Measurements from ENCODE around the gene DNAJC2.
"Not testable (repeated sequence)": the region's sequence is repeated elsewhere in the genome, so short reads cannot be mapped to it uniquely, and the experiment has no call there.

DNA sequence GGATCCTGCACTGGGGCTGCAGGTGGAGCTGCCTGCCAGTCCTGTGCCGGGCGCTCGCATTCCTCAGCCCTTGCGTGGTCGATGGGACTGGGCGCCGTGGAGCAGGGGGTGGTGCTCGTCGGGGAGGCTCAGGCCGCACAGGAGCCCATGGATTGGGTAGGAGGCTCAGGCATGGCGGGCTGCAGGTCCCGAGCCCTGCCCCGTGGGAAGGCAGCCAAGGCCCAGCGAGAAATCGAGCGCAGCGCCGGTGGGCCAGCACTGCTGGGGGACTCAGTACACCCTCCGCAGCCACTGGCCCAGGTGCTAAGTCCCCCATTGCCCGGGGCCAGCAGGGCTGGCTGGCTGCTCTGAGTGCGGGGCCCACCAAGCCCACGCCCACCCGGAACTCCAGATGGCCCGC lies 69.7 kb downstream of the DNAJC2 start:
- TF ChIP-seq, protein P1, sequence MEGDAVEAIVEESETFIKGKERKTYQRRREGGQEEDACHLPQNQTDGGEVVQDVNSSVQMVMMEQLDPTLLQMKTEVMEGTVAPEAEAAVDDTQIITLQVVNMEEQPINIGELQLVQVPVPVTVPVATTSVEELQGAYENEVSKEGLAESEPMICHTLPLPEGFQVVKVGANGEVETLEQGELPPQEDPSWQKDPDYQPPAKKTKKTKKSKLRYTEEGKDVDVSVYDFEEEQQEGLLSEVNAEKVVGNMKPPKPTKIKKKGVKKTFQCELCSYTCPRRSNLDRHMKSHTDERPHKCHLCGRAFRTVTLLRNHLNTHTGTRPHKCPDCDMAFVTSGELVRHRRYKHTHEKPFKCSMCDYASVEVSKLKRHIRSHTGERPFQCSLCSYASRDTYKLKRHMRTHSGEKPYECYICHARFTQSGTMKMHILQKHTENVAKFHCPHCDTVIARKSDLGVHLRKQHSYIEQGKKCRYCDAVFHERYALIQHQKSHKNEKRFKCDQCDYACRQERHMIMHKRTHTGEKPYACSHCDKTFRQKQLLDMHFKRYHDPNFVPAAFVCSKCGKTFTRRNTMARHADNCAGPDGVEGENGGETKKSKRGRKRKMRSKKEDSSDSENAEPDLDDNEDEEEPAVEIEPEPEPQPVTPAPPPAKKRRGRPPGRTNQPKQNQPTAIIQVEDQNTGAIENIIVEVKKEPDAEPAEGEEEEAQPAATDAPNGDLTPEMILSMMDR (IDR thresholded peaks at IDR 0.05): not testable (repeated sequence)
- TF ChIP-seq POLR2A (IDR thresholded peaks at IDR 0.05): not testable (repeated sequence)
